Fibroblast of skin of scalp (primary cell): ENCODE measurements around the gene FCN2. TPM values are rescaled to one million over a fixed set of nuclear protein-coding genes. Genes with fewer than 3 reads are reported as not detected.

Experiments used
- DNase-seq: peaks from one replicate; pipeline ENCODE4 v3.0.0-alpha.2; 2013
- polyA plus RNA-seq, 2 experiments: library from polyadenylated mRNA; unstranded; fragments of 120-200 nt; gene quantifications; one replicate each; pipeline ENCODE4 v1.2.1, GENCODE V29; 2013; ENCODE audit not compliant: insufficient read length in 2 of 2

The FCN2 gene
- not detected for polyA plus RNA-seq (2013, experiment 1 of 2; ENCODE audit: insufficient read length)
- not detected for polyA plus RNA-seq (2013, experiment 2 of 2; ENCODE audit: insufficient read length)

DNA sequence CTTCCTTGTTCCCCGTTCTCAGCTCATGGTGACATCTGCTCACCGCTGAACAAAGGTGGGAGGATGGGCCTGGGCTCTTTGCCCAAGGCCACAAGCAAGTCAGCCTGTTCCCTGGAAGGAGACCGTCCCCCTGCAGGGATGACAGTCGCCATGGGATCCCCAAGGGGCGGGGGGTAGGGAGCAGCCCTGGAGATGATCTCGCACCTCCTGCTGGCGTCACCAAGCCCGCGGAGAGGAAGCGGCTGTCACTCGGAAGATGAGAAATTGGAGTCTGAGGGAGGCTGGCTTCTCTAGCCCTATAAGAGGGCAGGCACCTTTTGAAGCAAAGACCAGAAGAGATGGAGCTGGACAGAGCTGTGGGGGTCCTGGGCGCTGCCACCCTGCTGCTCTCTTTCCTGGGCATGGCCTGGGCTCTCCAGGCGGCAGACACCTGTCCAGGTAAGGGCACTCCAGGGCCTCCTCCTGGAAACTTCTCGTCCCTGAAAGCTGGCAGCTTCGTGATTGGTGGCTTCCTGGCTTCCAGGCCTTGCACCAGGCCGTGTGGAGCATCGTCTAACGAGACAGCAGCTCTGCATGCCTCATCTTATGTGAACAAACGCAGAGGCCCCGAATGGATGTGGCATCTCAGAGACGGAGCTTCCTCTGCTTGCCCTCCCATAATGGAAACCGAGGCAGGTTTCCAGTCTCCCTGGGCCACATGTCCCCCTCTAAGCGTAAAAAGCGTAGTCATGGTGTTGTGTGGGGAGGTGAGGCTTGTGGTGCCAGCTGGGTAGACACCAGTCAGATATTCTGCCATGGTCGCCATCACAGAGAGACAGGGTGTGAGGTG, at the start of gene FCN2:
Gene FCN2 (plus strand): TSS at position 327 of the 829 bp plus-strand sequence. CDS start 12 bp downstream, at position 339.
- DNase-seq, result no peak

DNA sequence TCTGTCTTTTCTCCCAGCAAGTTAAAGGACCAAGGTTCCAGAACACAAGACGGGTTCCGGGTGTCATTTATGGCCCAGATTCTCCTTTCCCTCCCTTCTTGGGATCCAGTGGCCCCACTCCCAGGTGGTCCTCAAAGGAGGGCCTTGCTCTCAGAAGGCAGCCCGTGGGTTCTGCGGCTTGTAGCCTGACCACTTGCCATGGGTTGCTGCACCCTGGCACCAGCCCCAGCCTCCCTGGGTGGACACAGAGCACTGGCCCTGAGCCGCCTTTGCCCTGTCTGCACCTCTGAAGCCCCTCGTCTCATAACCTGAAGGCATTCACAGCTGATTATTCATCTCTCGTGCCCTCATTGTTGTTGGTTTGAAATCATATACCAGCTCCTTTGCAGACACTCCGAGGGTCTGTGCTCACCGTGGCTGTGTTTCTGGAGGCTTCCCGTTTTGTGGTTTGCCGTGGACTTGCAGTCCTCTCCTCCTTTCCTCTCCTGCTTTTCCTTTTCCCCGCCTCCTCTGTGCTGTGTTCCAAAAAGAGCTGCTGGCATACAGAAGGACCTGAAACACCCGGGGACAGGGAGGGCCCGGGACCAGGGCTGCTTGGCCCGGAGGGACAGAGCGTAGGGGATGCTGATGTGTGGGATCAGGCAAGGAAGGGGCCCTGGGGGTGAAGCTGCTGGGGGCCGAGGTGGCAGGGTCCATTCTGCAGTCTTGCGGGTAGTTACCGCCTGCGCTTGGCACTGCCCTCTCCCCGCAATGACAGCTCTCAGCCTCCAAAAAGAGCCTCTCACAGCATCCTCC, 49.5 kb upstream of the FCN2 start:
- DNase-seq, result no peak

DNA sequence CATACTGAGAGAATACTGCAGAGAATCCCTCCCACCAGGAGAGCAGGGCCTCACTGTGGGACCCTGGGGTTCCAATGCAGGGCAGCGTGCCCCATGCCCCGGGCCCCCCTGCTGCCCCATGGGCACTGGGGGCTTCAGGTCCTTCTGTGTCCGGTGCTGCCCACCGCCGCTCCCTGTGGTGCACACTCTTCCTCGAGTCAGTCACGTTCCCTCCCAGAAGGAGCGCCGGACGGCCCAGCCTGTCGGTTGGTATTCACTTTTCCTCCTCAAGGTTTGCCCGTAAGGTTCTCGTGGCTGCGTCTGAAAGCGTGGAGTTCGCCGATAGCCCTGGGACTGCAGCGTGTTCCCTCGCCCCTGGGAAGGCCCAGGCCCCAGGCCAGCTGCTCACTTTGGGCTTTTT, 48.1 kb upstream of the FCN2 start:
- no peak for DNase-seq

DNA sequence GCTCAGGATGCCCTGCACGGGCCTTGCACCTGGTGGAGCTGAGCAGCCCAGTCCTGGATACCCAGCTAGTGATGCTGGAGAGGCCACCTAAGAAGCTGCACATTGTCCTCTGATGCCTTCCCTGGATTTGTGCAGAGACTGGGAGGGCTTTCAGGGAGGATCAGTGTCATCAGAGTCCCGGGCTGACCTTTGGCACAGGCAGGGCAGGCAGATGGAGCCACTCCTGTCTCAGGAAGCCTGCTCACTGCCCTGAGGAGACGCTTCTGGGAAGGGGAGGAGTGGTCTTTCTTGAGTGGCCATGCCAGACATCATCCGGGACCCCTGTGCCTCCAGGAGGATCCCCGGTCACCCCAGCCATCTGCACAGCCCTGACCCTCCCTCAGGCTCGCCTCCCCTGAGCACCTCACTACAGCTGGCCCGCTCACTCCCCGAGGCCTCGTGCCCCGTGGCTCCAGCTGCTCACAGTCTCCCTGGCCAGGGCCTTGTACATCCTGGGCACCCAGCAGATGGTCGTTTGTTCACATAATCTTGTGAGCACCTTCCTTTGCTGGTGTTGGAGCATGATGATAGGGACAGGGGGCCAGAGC, 47.2 kb upstream of the FCN2 start:
- DNase-seq, result no peak

DNA sequence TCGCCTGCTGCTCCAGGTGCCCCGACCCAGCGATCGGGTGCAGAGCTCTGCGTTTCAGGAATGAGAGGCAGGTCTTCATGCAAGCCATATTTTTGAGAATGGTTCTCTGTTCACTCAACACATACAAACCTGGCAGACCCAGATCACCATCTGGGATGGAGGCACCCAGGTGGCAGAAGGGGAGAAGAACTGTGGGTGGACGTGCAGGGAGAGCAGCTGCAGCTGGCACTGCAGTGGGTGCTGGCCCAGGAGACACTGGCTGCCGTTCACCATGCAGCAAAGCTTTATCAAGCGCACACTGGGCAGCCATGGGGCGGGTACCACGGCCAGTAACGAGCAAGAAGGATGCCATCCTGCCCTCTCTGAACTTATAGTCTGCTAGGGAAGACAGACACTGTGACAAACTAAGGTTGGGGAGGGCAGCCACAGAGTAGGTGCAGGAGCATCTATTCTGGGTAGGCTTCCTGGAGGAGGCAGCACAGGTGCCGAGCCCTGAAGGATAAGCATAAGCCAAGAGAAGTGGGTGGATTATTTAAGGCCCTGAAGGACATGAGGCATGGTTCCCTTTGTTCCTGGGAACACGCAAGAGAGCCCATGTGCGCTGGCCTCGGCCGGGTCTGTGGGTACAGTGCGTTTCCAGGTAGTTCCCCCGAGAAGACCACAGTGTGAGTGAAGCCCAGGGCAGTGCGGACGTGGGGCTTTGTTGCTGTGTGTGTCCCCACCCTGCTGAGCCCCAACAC, 46.2 kb upstream of the FCN2 start:
- no peak for DNase-seq

DNA sequence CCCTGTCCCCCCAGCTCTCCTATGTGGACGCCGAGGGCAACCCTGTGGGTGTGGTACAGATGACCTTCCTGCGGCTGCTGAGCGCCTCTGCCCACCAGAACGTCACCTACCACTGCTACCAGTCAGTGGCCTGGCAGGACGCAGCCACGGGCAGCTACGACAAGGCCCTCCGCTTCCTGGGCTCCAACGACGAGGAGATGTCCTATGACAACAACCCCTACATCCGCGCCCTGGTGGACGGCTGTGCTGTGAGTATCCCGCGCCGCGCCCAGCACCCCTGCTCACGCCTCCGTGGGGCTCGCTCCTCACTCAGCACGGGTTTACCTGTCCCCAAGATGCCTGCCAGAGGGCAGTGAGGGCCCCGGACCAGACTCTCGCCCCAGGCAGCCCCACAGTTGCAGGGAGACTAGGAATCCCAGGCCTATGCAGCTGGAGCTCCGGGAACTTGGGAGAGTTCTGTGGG, 45.6 kb upstream of the FCN2 start:
- no peak for DNase-seq

DNA sequence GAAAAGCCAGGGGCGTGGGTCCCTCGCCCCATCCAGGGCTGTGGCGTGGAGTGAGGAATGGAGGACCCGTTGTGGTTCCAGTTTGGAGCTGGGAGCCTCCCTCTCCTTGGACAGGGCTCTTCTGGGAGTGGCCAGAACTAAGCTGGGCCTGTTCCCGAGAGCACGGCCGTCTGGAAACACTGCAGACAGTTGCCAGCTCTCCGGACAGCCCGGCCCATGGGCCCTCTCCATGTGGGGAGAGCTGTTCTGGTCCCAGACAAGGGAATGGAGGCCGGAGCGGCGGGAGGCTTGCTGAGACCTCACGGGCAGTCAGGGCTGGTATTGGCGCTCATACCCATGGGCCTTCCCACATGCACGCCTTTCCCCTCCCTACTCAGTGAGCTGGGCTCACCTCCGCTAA, 45.2 kb upstream of the FCN2 start:
- no peak for DNase-seq

DNA sequence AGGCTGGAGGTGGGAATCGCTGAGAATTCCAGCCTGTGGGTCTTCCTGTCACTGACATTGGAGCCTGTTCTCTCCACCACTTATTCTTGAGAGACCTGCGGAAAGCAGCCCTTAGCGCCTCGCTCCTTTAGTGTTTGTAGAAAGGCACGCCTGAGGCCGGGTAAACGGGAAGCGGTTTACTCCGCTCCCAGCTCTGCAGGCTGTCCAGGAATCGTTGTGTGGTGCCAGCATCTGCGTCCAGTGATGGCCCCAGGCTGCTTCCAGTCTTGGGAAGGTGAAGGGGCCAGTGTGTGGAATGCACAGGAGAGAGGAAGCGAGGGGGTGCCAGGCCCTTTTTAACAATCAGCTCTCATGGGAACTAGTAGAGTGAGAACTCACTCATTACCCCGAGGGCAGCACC, 44.6 kb upstream of the FCN2 start:
- DNase-seq, result no peak

DNA sequence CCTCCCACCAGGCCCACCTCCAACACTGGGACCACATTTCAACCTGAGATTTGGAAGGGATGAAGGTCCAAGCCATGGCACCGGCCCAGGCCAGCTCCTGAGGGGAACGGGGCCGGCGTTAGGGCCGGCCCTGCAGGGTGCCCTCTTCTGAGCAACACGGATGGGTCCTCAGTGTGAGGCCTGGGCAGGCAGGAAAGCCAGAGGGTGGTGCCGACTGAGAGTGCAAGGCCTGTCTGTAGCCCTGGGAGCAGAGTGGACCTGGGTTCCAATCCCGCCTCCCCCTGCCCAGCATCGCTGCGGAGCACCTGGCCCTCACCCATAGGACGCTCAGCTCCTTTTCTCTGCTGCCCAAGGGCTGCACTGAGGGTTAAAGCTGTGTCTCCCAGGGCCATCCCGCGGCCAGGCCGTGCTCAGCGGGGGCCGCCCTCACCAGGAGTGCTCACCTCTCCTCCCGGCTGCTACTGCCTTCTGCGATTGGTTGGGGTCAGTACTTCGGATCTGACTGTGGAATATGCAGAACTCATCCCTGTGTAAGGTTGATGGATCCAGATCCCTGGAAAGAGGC, 44.1 kb upstream of the FCN2 start:
- DNase-seq, result no peak

DNA sequence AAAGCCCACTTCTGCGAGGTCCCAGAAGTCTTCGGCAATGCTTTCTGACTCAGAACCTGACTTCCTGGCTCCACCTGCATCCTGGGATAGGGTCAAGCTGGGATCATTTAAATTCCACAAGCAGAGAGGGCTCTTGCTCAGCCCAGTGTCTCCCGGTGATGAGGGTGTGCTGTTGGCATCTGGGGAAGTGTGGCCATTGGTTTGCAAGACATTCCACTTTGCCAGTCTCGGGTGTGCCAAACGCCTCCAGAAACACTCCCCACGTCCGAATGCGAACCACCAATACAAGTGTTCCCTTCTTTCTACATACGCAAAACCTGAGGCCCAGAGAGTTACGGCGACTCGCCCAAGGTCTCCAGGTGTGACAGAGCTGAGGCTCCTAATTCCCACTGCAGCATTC, 43.1 kb upstream of the FCN2 start:
- DNase-seq, result no peak

DNA sequence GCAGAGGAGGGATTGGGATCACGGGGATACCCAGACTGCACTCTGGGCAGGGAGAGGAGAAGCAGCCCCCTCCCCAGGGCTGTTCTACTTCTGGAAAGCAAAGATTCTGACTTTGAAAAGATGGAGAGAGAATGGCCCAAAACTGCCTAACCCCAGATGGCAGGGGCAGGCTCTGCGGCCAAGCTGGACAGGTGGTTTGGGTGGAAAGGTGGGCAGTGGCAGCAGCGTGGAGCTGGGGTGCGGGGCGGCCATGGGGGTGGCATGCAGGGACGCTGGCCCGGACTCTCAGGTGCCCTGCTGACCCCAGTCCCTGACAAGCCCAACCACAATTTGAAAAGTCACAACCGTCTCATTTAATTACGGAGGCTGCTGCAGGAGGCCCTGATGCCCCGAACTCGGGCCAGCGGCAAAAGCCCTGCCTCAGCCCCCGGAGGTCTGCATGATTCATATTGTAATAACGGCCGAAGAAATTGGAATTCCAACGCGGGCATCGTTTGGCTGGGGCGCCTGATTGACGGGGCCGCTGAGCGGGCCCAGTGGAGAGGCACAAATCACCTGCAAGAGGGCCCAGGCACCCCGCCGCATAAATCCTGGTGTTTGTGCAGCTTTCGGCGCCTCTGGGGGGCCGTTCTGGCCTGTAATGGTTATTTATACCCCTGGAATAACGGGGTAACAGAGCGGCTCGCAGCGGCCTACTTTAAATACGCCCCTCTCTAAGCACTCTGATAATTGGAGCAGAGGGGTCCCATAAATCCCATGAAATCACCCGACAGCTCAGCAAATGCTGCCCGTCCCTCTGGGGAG, 41.8 kb upstream of the FCN2 start:
- no peak for DNase-seq

DNA sequence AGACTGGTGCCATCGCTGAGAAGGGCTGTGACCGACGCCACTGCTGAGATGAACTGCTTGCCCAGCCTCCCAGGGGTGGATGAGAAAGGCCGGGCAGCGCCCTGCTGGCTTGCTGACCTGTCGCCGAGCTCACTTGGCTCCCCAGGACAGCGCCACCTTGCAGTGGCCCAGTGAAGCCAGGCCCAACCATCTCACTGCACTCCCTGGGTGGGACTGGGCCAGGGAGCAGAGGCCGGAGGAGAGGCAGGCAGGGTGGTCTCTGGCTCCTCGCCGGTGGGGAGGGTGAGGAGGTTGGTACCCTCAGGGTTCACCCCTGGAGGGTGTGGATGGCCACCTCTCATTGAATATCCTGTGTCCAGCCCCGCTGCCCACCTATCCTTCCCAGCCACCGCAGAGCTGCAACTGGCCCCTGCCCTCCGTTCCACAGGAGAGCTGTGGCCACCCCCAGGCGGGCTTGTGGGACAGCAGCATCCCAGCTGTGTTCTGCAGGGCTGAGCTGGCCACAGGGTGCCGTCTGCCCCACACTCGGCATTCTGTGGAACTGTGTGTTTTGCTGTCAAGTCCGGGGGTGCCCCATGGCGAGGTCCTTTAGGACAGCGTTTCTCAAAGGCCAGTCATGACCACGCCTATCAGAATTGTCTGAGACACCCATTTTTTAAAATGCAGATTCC, 41.0 kb upstream of the FCN2 start:
- DNase-seq, result no peak

DNA sequence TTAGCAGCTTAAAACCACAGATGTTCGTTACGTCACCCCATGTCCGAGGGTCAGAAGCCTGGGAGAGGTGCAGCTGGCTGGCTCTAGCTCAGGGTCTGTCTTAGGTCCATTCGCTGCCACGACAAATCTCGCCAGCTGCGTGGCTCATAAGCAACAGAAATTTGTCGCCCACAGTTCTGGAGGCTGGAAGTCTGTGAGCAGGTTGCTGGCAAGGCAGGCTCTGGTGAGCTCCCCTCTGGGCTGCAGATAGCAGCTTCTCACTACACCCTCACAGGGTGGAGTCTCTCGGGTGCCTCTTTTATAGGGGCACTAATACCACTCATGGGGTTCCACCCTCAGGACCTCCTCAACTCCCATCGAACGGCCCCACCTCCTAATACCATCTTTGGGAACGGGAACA, 40.1 kb upstream of the FCN2 start:
- no peak for DNase-seq

DNA sequence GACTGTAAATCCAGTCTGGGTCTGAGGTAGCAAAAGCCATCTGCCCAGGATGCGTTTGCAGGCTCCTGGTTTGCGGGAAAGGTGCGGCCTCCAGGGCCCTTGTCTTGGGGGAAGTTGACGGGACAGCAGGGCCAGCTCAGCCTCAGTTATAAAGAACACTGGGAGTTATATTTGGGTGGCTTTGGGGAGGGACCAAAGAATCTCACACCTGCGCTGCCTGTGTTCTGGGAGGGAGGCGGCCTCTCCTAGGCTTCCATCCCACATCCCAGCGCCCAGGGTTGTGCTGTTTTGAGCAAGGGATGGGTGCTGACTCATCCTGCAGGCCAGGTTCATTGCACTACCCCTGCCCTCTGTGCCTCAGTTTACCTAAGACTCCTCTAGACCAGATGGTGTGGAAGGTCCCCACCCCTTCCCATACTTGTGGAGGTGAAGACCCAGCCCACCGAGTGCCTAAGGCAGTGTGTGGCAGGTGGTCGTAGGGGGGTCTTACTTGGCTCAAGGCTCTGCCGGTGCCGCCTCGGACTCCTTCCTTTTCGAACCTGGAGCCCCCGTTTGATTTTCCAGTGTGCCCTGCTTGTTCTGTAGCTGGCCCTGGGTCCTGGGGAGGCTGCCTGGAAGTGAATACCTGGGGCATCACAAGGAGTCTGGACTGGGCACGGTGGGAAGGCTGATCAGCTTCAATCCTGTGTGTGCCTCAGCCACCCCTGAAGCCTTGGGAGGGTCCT, 39.3 kb upstream of the FCN2 start:
- DNase-seq, result no peak

DNA sequence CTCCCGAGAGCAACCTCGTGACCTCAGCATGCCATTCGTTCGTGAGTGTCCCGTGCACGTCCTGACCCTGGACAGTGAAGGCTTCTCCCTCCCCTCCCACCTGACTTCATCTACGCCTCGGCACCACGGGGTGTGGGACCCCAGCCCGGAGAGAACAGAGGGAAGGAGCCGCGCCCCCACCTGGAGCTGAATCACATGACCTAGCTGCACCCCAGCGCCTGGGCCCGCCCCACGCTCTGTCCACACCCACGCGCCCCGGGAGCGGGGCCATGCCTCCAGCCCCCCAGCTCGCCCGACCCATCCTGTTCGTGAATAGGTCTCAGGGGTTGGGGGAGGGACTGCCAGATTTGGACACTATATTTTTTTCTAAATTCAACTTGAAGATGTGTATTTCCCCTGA, 38.3 kb upstream of the FCN2 start:
- DNase-seq, result no peak

DNA sequence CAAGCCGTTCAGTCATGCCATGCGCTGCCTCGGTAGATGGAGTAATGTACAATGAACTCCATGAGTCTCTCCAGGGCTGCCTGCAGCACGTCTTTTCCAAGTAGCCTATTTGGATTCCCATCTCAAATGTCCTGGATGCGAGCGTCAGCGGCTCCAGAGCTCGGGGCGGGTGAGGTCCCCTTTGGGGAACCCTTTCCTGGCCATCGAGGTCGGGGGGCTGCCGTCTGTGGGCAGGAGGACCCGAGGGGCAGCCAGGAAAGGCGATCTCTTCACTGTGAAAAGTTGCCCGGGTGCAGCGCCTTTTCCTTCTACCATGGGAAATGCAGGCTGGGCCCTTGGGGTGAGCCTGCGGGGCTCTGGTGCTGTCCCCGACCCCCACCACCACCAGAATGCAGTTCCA, 36.9 kb upstream of the FCN2 start:
- no peak for DNase-seq

DNA sequence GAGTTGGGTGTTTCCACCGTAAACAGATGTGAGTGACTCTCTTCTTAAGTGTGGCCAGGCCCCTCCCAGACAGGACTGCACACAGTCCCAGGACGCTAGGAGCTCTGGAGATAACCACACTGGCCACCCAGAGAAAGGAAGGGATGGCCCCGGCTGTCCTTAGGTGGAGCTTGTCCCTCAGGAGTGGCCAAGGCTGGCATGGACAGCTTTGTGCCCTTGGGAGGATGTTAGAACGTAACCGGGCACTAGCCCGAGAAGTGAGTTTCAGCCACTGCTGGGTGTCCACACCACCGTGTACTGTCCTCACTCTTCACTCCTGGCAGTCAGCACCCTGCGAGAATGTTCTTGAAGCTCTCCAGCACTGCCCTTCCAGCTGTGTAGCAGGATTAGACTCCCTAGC, 35.8 kb upstream of the FCN2 start:
- DNase-seq, result no peak

DNA sequence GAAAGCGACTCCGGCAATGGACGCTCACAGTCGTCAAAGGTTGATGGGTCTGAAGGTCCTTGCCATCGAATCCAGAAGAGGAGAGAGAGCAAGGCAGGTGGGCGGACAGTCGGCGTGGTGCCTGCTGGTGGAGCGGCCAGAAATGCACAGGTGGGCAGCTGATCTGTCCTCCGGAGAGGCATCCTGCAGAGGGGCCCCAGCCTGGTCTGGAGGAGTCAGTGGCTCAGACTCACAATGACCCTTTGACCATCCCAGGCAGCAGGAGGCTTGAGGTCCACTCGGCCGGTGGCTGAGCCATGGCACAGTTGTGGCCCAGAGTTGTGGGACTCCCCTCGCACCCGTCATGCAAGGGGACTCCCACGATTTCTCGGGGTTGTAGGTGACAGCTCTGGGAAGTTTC, 34.4 kb upstream of the FCN2 start:
- no peak for DNase-seq

DNA sequence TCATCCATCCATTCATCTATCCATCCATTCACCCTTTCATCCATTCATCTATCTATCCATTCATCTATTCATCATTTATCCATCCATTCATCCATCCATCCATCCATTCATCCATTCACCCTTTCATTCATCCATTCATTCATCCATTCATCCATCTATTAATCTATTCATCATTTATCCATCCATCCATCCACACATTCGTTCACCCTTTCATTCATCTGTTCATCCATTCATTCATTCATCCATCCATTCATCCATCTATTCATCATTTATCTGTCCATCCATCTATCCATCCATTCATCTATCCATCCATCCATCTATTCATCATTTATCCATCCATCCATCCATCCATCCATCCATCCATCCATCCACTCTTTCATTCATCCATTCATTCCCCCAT, 33.9 kb upstream of the FCN2 start:
- DNase-seq, result no peak

DNA sequence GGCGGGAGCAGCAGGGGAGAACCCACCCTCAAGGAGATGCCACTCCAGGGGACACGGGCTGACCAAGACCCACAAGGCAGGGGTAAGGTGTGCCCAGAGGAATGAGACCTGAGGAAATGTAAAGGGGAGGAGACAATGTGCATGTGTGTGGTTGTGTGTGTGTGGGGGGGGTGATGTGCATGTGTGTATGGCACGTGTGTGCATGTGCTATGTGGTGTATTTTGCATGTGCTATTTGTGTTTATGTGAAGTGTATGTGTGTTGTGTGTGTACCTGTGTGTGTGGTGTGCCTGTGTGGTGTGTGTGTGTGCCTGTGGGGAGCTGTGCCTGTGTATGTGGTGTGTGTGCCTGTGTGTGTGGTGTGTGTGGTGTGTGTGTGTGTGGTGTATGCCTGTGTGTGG, 33.5 kb upstream of the FCN2 start:
- DNase-seq, result no peak
